PC-9 (cell line): ENCODE data around the gene RHOBTB1.

Experiments used
- CTCF ChIP-seq: fragments of 200-600 bp; sonication (generic); conservative IDR thresholded peaks from 2 replicates; pipeline ENCODE4 v1.6.1; 2017; ENCODE audit warnings: mixed run types, antibody characterized with exemption, mild to moderate bottlenecking, moderate library complexity
- EZH2 ChIP-seq: fragments of 200-600 bp; sonication (generic); IDR thresholded peaks from 2 replicates; pipeline ENCODE4 v1.8.0; 2017; ENCODE audit warnings: antibody characterized with exemption, low read depth

GRCh38 chr10:60977161-60978122 lies 33.5 kb upstream of the RHOBTB1 start:
- TF ChIP-seq CTCF (no peak), EZH2 (no peak)
